NCI-H1092 treated with DMSO at 0.1 percent for 48 hours (cell line): ENCODE measurements around the gene DCP2.
"Not testable (repeated sequence)": the region's sequence is repeated elsewhere in the genome, so short reads cannot be mapped to it uniquely, and the experiment has no call there.

Experiments used
- DNase-seq: peaks from one replicate; lab custom pipeline; 2025; lab: John Stamatoyannopoulos, UW

DCP2 gene

GRCh38 chr5:112976432-112977309, at the start of gene DCP2:
TSS of gene DCP2 (plus strand) at chr5:112976798. CDS start at chr5:112976934, 136 bp downstream.
- peak; percentile 97 for DNase-seq

- DNase-seq: no peak
Observed at GRCh38 chr5:112929336-112930081, 47.1 kb upstream of the DCP2 start.

DNA sequence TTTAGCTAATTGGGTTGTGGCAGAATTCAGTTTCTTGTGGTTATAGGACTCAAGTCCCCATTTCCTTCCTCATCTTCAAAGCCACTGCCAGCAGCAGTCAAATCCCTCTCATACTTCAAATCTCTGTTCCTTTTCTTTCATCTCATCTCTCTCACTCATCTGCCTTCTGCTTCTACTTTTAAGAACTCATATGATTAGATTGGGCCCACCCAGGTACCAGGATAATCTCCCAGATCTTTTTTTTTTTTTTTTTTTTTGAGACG, 46.6 kb upstream of the DCP2 start:
- no peak for DNase-seq

DNA sequence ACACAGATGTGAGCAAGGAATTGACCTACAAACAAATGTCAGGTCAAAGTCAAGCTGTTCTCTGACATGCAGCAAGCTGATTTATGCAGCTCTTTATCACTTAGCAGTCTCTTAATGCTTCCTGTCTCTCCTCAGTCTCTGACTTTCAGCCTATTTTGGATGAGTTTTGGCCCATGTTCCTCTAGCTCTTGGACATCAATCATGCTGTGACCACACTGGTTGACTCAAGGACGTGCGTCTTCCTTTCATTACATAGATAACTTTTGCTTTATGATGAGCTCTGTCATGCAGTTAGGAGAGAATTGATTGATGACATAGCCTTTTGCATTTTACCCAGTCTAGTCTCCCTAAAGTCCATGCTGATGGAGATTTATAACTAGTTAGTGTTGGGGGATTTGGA, 45.1 kb upstream of the DCP2 start:
- DNase-seq: no peak

GRCh38 chr5:112933105-112933504, 43.5 kb upstream of the DCP2 start:
- DNase-seq: no peak

DNA sequence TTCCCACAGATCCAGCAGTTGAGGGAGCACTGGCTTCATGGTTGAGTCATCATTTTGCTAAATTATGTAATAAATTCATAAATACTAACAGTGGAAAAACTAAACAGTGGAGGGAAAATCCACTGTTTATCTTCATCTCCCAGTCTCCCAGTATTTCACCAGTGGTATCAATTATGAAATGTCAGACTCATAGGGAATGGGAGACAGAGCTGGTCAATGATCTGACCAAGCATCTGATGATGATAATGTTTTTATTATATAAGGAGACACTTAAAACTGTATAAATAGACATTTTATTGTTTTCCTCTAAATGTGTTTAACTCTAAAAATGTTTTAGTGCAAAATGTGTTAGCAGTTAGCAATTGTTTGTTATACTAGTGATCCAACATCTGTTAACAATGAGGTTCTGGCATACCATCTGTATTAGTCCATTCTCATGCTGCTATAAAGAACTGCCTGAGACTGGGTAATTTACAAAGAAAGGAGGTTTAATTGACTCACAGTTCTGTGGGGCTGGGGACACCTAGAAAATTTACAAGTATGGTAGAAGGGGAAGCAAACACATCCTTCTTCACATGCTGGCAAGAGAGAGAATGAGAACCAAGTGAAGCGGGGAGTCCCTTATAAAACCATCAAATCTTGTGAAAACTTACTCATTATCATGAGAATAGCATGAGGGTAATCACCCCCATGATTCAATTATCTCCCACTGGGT, 42.8 kb upstream of the DCP2 start:
- DNase-seq: no peak

DNA sequence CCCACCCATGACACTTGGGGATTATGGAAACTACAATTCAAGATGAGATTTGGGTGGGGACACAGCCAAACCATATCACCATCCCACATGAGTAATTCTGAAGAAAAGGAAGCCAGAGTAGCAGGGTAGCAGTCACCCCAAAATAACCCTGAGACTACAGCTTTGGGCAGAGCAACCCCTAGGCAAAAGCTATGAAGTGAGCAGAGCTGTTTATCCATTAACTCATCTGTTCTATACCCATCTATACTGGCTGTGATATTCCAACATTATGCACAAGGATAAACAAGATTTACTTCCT, 42.3 kb upstream of the DCP2 start:
- no peak for DNase-seq

DNA sequence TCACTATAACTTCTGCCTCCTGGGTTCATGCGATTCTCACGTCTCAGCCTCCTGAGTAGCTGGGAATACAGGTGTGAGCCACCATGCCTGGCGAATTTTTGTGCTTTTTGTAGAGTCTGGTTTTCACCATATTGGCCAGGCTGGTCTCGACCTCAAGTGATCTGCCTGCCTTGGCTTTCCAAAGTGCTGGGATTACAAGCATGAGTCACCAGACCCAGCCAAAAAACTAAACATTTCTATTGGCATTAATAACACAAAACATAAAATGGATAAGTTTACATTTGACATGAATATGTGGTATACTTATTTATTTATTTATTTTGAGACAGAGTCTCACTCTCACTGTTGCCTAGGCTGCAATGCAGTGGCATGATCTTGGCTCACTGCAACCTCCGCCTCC, 40.9 kb upstream of the DCP2 start:
- no peak for DNase-seq

DNA sequence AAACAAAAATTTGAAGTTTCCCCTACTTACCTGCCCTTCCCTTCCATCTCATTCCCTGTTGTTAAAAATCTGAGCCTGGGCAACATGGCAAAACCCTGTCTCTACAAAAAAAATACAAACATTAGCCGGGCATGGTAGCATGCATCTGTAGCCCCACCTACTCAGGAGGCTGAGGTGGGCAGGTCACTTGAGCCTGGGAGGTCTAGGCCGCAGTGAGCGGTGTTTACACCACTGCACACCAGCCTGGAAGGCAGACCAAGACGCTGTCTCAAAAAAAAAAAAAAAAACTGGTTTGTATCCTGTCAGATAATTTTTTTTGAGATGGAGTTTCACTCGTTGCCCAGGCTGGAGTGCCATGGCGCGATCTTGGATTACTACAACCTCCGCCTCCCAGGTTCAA, 38.3 kb upstream of the DCP2 start:
- DNase-seq: no peak

DNA sequence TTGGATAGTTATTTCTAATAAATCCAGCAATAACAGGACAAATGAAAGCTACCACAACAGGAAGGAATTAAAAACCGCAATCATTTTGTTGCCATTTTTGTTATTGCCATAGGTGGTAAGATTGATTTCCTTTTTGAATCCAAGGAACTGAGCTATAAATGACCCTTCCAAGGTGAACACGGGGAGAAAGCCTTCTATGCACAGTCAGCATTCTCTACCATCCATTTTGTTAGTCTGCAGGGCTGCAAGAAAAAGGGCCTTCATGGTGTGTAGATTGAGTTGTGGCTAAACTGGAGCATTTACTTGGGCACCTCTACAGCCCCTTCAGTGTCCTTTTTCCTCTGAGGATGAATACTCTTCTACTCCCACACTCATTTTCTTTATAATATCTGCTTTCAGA, 35.9 kb upstream of the DCP2 start:
- no peak for DNase-seq

- DNase-seq: no peak
Observed at GRCh38 chr5:112948458-112948857, 28.1 kb upstream of the DCP2 start.

GRCh38 chr5:112951124-112951702, 25.4 kb upstream of the DCP2 start:
- no peak for DNase-seq

GRCh38 chr5:112956606-112957005, 20.0 kb upstream of the DCP2 start:
- DNase-seq: no peak

GRCh38 chr5:112957036-112957808, 19.4 kb upstream of the DCP2 start:
- no peak for DNase-seq

DNA sequence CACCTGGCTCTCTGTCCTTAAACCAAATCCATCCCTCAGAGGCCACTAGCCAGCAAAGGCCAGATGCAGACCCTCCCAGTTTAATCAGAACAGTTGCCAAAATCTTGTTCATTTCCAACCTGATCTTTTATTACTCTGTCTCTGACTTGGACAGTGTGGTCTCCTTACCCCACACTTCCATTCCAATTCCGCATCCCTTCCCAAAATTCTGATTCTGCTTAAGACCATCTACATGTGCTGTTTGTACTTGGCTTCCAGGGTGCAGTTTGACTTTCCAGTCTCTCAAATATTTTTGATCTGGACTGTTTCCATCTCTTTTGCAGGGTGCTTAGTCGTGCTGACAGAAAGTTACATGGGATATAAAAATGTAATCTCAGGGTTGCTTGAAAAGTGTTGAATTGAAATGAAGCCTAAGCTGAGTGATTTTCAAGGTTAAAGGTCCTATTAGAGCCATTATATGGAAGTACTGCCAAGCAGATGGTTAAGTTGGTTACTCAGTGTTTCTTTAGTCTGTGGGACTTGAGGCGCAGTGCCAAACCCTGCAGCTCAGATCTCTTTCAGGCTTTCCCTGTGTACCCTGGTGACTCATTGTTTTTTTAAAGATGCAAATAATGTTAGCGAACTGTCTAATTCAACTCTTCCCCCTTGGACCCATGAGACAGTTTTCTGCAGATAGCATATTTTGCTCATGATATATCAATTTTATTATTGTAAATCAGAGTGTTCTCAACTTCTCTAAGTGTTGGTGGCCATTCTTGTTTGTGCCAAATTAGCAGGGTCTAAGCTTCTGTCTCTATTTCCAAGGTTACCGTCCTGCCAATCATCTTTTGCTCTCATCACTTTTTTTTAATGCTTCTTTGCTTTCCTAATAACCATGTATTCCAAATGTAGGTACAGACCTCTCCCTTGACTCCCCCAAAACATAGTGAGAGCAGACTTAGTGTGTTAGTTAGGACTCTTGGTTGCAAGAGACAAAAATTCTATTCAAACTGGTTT, 18.2 kb upstream of the DCP2 start:
- no peak for DNase-seq

DNA sequence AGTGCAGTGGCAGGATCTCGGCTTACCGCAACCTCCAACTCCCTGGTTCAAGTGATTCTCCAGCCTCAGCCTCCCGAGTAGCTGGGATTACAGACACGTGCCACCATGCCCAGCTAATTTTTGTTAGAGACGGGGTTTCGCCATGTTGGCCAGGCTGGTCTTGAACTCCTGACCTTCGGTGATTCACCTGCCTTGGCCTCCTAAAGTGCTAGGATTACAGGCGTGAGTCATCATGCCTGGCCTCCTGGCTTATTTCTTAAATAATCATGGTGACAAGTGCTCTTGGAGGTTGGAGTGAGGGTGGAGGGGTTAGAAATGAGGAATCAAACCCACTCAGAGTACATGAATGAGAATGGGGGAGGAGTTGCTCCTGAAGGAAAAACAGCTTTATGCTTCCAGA, 16.7 kb upstream of the DCP2 start:
- not testable (repeated sequence) for DNase-seq

GRCh38 chr5:112960315-112960714, 16.3 kb upstream of the DCP2 start:
- DNase-seq: no peak

DNA sequence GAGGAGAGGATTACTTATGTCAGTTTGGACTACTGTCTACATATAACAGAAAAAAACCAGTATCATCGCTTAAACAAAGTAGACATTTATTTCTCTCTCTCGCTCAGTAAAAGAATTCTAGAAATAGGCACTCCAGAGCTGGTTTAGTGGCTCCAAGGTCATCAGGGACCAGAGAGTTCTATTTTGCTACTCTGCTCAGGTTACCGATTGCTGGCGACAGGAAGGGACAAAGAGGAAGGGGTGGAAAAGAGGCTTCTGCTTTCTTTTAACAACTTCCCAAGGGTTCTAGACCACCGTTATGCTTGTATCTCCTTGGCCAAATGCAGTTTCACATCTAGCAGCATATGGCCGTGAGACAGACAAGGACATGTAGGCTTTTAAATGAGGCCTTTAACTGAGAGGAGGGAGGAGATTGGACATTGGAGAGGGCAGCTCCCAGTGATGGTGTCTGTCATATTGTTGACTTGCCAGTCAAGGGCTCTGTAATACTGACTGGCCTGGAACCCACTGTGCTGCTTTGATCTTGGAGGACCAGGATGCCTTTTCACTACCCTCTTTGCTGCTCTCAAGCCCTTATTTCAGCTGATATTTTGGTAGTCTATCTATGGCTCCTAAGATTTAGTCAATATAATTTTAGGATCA, 15.6 kb upstream of the DCP2 start:
- DNase-seq: no peak

DNA sequence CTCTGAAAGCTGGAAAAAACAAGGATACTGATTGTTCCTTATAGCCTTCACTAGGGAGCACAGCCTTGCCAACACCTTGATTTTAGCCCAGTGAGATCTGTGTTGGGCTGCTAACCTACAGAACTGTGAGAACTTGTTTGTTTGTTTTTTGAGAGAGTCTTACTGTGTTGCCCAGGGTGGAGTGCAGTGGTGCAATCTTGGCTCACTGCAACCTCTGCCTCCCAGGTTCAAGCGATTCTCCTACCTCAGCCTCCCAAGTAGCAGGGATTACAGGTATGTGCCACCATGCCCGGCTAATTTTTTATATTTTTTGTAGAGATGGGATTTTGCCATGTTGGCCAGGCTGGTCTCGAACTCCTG, 13.2 kb upstream of the DCP2 start:
- not testable (repeated sequence) for DNase-seq

- DNase-seq: no peak
Observed at GRCh38 chr5:112965733-112966306, 10.8 kb upstream of the DCP2 start.
